ENCODE results near the gene PHYHD1.

Gene PHYHD1

DNA sequence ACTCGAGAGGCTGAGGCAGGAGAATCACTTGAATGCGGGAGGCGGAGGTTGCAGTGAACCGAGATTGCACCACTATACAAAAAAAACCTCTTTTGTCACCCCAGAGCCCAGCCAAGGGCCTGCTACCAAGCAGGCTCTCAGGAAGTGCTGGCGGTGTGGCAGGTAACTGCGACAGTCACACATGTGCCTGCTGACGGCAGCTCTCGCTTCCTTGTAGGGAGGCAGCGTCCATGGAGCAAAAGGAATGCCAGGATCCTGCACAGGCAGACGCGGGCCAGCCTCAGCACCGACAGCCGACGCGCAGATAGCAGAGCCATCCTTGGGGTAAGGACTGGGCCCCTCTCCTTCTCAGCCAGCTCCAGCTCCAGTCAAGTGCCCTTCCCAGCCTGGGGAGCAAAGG is 35.0 kb upstream of the PHYHD1 start:
- no peak for DNase-seq (ENCODE audit: low read depth)
- TF ChIP-seq, protein P1, sequence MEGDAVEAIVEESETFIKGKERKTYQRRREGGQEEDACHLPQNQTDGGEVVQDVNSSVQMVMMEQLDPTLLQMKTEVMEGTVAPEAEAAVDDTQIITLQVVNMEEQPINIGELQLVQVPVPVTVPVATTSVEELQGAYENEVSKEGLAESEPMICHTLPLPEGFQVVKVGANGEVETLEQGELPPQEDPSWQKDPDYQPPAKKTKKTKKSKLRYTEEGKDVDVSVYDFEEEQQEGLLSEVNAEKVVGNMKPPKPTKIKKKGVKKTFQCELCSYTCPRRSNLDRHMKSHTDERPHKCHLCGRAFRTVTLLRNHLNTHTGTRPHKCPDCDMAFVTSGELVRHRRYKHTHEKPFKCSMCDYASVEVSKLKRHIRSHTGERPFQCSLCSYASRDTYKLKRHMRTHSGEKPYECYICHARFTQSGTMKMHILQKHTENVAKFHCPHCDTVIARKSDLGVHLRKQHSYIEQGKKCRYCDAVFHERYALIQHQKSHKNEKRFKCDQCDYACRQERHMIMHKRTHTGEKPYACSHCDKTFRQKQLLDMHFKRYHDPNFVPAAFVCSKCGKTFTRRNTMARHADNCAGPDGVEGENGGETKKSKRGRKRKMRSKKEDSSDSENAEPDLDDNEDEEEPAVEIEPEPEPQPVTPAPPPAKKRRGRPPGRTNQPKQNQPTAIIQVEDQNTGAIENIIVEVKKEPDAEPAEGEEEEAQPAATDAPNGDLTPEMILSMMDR (conservative IDR thresholded peaks at IDR 0.05; ENCODE audit: low read depth, low read length) = no peak
- no peak overlapping the region for H3K4me3 ChIP-seq (ENCODE audit: low read depth, low read length)

DNA sequence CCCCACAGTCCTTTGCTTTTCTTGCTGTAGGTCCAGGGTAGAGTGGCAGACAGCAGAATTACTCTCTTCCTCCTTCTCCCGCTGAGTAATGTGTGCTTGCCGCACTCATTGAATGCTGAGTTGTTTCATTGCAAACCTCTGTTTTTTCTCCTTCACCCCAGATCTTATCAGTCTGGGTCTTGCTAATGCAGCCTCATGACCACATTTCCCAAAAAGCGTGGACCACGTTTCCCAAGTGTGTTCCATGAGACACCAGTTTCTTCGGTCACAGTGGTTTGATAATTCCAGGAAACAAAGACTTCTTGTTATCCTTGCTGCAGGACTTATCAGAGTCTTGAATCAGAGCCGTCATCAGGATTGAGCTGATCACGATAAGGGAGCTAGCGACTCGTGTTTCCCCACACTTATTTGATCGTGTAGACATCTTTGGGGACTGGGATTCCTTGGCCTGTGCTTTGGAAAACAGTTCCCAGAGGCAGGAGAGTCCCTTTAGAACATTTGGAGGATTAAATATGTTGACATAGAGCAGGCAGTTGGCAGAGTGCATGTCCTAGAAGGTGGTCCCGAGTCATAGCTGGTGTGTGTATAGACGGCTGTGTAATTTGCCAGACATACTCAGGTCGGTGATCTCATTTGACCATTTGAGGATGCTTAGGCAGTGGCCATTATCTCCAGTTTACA is 34.4 kb upstream of the PHYHD1 start:
- no peak overlapping the region for H3K4me3 ChIP-seq (ENCODE audit: low read depth, low read length)
- DNase-seq (ENCODE audit: low read depth) = no peak
- TF ChIP-seq, protein P1 (conservative IDR thresholded peaks at IDR 0.05; ENCODE audit: low read depth, low read length) = no peak

DNA sequence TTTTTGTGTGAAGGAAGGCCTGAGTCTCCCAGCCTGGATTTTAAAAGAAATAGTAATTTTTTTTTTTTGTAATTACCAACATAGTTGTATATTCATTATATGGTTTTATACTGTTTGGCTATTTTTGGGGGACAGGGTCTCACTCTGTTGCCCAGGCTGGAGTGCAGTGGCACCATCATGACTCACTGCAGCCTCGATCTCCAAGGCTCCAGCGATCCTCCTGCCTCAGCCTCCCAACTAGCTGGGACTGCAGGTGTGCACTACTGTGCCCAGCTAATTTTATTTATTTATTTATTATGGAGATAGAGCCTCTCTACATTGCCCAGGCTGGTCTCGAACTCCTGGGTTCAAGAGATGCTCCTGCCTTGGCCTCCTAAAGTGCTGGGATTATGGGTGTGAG is 33.7 kb upstream of the PHYHD1 start:
- no peak overlapping the region for H3K4me3 ChIP-seq (ENCODE audit: low read depth, low read length)
- TF ChIP-seq, protein P1 (conservative IDR thresholded peaks at IDR 0.05; ENCODE audit: low read depth, low read length) = no peak
- no peak for DNase-seq (ENCODE audit: low read depth)

DNA sequence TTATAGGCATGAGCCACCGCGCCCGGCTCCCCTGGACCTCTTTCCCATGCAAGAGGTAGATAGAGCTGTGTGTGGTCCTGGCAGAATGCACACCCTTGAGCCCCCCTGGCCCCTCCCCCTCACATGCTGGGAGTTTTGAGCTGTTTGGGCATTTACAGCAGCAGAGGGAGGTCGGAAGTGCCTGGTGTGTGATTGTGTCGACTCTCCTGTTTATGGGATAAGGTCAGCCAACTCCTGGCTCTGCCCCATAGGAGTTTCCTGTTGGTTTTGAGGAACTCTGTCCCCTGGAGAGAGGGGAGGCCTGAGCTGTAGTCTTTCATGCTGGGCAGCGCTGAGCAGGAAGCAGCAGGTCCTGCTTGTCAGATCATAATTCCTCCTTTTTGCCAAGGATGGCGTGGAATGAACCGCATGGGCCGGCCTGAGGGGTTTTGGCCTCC is 32.9 kb upstream of the PHYHD1 start:
- peak; percentile 63 for DNase-seq (ENCODE audit: low read depth)
- TF ChIP-seq, protein P1 (conservative IDR thresholded peaks at IDR 0.05; ENCODE audit: low read depth, low read length) = no peak
- no peak overlapping the region for H3K4me3 ChIP-seq (ENCODE audit: low read depth, low read length)

DNA sequence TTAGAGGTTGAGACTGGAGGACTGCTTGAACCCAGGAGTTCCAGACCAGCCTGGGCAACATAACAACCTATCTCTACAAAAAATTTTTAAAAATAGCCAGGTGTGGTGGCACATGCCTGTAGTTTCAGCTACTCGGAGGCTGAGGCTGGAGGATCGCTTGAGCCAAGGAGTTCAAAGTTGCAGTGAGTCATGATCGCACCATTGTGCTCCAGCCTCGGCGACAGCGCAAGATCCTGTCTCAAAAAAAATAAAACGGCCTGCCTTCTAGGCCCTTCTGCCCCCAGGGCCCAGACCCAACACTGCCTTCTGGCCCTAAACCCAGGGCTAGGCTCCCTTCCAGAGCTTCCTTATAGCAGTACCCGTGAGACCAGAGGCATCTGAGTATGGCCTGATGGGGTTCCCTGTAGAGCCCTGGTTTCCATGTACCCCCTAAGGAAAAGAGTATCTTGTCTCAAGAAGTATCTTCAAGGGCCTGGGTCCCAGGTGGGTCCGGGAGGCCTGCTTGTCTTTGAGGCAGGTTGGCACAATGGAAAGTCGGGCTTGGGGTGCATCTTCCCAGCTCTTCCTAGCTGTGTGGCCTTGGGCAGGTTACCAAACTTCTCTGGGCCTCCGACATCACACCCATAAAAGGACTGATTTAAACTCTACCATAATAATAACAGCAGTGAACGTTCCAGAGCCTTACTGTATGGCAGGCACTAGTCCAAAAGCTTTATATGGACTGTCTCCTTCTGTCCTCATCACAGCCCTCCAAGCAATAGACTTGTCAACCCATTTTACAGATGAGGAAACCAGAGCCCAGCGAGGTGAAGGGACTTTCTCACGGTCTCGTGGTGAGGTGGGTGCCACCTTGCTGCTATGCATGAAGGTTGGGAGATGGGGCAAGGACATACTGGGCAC is 29.2 kb upstream of the PHYHD1 start:
- H3K4me3 ChIP-seq (ENCODE audit: low read depth, low read length) = no peak overlapping the region
- no peak for DNase-seq (ENCODE audit: low read depth)
- TF ChIP-seq, protein P1 (conservative IDR thresholded peaks at IDR 0.05; ENCODE audit: low read depth, low read length) = no peak

DNA sequence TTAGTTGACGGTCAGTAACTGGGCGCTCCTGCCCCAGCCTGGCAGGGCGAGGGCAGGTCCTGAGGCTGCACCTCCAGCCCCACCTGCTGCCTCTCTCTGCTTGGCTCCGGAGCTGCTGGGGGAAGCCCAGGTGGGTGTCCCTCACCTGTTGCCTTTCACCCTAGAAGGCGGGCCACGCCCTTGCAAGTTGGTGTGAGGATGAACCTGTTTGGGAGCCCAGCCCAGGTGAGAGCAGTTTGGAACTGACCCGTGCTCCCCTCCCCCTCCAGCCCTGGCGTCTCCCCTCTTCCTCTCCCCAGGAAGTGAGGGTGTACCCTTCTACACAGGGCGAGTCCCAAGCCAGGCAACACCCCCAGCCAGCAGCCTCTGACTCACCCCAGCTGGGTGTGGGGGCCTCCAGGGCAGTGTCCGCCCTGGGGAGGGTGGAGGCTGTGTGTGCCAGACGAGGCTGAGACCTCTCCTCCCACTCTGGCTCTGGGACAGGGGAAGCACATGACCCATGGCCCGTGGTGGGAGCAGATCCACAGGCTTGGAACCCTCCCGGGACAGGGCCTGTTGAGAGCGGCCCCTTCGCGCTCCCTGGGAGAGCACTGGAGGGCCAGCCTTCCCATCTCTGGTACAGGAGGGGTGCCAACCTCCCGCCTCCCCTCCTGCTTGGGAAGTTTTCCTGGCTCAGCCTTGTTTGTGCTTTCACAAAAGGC is 28.4 kb upstream of the PHYHD1 start:
- DNase-seq (ENCODE audit: low read depth) = peak; percentile 84
- no peak overlapping the region for H3K4me3 ChIP-seq (ENCODE audit: low read depth, low read length)
- TF ChIP-seq, protein P1 (conservative IDR thresholded peaks at IDR 0.05; ENCODE audit: low read depth, low read length) = no peak
